Panc1 (cell line): ENCODE data around the gene SLC35A4. TPM values are rescaled to one million over a fixed set of nuclear protein-coding genes. Genes with fewer than 3 reads are reported as not detected.
A peak's percentile ranks its signal among the peaks of the same experiment; 100 is the strongest.

Source experiments
- ATAC-seq: fragments of 200-7000 bp; cut with Tn5 transposase; 2 replicates; pipeline ENCODE4 v1.9.1; 2020; ENCODE audit warnings: mild to moderate bottlenecking, moderate library complexity
- Bru-seq: library from RNA; stranded (reverse); fragments of 400-500 nt; gene quantifications from one replicate; lab custom pipeline; 2021; lab: Mats Ljungman, UMichigan
- BruChase-seq, 2 experiments: library from RNA; stranded (reverse); fragments of 400-500 nt; gene quantifications; one replicate each; lab custom pipeline; 2021; lab: Mats Ljungman, UMichigan
- BruUV-seq: library from RNA; stranded (reverse); fragments of 400-500 nt; replicated peaks from 2 replicates; lab custom pipeline; 2021; lab: Mats Ljungman, UMichigan
- CTCF ChIA-PET: fragments of 300-600 bp; sonication (Branson Sonifier 250); formaldehyde crosslinking; loops from one replicate; lab custom pipeline; 2022; ENCODE audit warnings: antibody characterized with exemption; lab: Charles Lee
- POLR2A ChIA-PET: fragments of 300-600 bp; sonication (Branson Sonifier 250); formaldehyde crosslinking; loops from one replicate; lab custom pipeline; 2022; ENCODE audit warnings: antibody characterized with exemption; lab: Charles Lee
- DNase-seq: peaks from one replicate; pipeline ENCODE4 v3.0.0-alpha.2; 2010; ENCODE audit warnings: low read depth, low spot score
- H3K27ac ChIP-seq: 2 replicates; pipeline ENCODE4 v1.5.1; 2011; ENCODE audit warnings: mild to moderate bottlenecking, low read length, inconsistent platforms
- H3K27me3 ChIP-seq: fragments of 200-500 bp; sonication (Bioruptor generic); 2 replicates; pipeline ENCODE4 v1.6.0; 2014; ENCODE audit warnings: low read length, inconsistent platforms; ENCODE audit not compliant: control insufficient read depth, insufficient read depth
- H3K36me3 ChIP-seq: fragments of 200-500 bp; sonication (Bioruptor generic); 2 replicates; pipeline ENCODE4 v1.5.1; 2014; ENCODE audit warnings: inconsistent platforms, mild to moderate bottlenecking, low read length, moderate library complexity; ENCODE audit not compliant: control insufficient read depth, insufficient read depth
- H3K4me1 ChIP-seq: 2 replicates; pipeline ENCODE4 v1.5.1; 2011; ENCODE audit warnings: inconsistent platforms, mild to moderate bottlenecking, low read length, moderate library complexity; ENCODE audit not compliant: control insufficient read depth, insufficient read depth
- H3K4me3 ChIP-seq, 2 experiments: 2 replicates each; pipeline ENCODE4 v1.5.1; 2011 to 2012; ENCODE audit warnings: low read depth in 2 of 2, low read length in 2 of 2, mild to moderate bottlenecking in 2 of 2, inconsistent platforms in 1 of 2, moderate library complexity in 1 of 2
- H3K9me3 ChIP-seq: fragments of 200-500 bp; sonication (Bioruptor generic); 2 replicates; pipeline ENCODE4 v1.5.1; 2014; ENCODE audit warnings: low read depth, mild to moderate bottlenecking, inconsistent platforms, low read length, moderate library complexity; ENCODE audit not compliant: control insufficient read depth, insufficient read depth
- POLR2AphosphoS5 ChIP-seq: IDR thresholded peaks from 2 replicates; pipeline ENCODE4 v1.6.1; 2012; ENCODE audit warnings: mild to moderate bottlenecking, low read depth, low read length, moderate library complexity
- SIN3A ChIP-seq: IDR thresholded peaks from 2 replicates; pipeline ENCODE4 v1.6.1; 2012; ENCODE audit warnings: low read depth, mild to moderate bottlenecking, low read length, moderate library complexity, borderline replicate concordance; ENCODE audit not compliant: insufficient read depth
- TCF7L2 ChIP-seq: IDR thresholded peaks from 2 replicates; pipeline ENCODE4 v1.6.1; 2011; ENCODE audit warnings: mild to moderate bottlenecking, low read depth, low read length, inconsistent platforms
- in situ Hi-C: cut with HindIII; loops from 2 replicates; pipeline ENCODE4 v1.10.0; 2016; ENCODE audit warnings: low sequenced_read_pairs, low pct_unique_long_range_greater_than_20kb
- intact Hi-C: fragments of 100-400 bp; cut with micrococcal nuclease; formaldehyde crosslinking; loops from one replicate; pipeline ENCODE4 v1.10.0; 2022; ENCODE audit not compliant: unreplicated experiment
- long read RNA-seq: library from polyadenylated mRNA; unstranded; transcript quantifications from one replicate; pipeline ENCODE4 v2.0.0, GENCODE V29; 2021; ENCODE audit not compliant: unreplicated experiment
- polyA plus RNA-seq: library from polyadenylated mRNA; unstranded; fragments of >200 nt; gene quantifications from one replicate; pipeline ENCODE4 v1.2.1, GENCODE V29; 2012; ENCODE audit warnings: missing spikeins; ENCODE audit not compliant: insufficient read length
- total RNA-seq: library from RNA; stranded (reverse); gene quantifications from one replicate; pipeline ENCODE4 v1.2.1, GENCODE V29; 2021; ENCODE audit not compliant: unreplicated experiment
- TF ChIP-seq, protein P1 (sequence below), 2 experiments: IDR thresholded peaks; 2 replicates each; pipeline ENCODE4 v1.6.1; 2011 to 2012; ENCODE audit warnings: low read depth in 2 of 2, control low read depth in 1 of 2, low read length in 1 of 2, mild to moderate bottlenecking in 1 of 2, moderate library complexity in 1 of 2; ENCODE audit not compliant: insufficient read depth in 1 of 2
- TF ChIP-seq, protein P2 (sequence below): fragments of 450-650 bp; IDR thresholded peaks from 2 replicates; pipeline ENCODE4 v1.5.1; 2017; ENCODE audit warnings: mild to moderate bottlenecking

SLC35A4 gene, protein sequence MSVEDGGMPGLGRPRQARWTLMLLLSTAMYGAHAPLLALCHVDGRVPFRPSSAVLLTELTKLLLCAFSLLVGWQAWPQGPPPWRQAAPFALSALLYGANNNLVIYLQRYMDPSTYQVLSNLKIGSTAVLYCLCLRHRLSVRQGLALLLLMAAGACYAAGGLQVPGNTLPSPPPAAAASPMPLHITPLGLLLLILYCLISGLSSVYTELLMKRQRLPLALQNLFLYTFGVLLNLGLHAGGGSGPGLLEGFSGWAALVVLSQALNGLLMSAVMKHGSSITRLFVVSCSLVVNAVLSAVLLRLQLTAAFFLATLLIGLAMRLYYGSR
- 96.7 TPM for total RNA-seq
- polyA plus RNA-seq, result 96.7 TPM
- percentile 83 among the genes with signal in this experiment for Bru-seq, nascent RNA
- percentile 94 among the genes with signal in this experiment for BruChase-seq, experiment 1, labeled RNA remaining after a 2-hour chase
- BruChase-seq, experiment 2, labeled RNA remaining after a 6-hour chase, result percentile 98 among the genes with signal in this experiment
- long read RNA-seq, transcript SLC35A4-201 (3 exons, 3,041 nt), result major isoform, 46 of 84 reads
- long read RNA-seq, partial matches to known transcripts, result 36 of 84 reads
- long read RNA-seq, other reads (novel, unspliced or antisense), result 0 of 84 reads

DNA sequence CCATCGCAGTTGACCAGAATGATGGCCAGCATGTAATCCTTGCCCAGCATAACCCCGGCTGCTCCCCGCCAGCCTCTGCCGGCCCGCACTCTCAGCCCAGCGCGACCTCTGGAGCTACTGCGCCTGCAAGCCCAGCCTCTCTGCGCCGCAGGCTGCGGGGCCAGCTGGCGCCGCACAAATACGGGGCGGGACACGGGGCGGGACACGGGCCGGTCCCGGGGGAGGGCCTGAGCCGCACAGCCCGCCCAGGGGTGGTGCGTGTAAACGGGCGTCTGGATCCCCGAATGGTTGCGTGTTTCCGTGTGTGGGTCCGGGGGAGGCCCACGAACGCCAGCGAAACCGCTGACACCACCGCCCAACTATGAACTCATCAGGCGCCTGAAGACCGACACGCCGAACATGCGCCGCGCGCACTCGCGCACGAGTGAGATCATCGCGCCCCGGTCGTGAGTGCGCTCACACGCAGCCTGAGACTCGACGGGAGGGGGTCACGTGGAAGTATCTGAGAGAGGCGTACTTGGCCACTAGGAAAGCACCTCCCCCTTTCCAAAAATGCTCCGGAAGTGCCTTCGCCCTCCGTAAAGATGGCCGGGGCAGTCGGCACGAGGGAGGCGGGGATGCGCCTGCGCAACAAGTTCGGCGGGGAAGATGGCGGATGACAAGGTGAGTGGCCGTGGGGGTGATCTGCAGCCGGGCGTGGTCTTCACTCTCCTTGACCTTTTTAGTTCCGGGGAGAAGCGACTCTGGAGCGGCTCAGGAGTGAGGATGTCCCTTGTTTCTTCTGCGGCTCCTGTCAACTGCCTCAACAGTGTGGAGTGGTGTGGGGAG, at the start of gene SLC35A4, which contains the start of gene APBB3:
TSS of gene SLC35A4 (plus strand) at position 633 of the 828 bp plus-strand sequence. CDS start 2,342 bp downstream, outside the sequence.
TSS of gene APBB3 (minus strand) at position 403 of the 828 bp plus-strand sequence. CDS start at position 50, 353 bp downstream.
- CTCF ChIA-PET, result interaction anchor here (0.6 kb wide), 3 partner anchors 10 to 146 kb away, joined by 3 to 5 read pairs (median 3); no protein-coding TSS in a partner anchor
- peak; percentile 94 for ATAC-seq
- Histone ChIP-seq H3K4me1 (peaks cover 22% of the 10 kb centered on the region), H3K27me3 (no peaks in the 10 kb centered on the region), H3K36me3 (peaks cover 9% of the 10 kb centered on the region), H3K4me3 (peak within 1 kb of the TSS; percentile 89 to 98), H3K9me3 (no peaks in the 10 kb centered on the region), H3K27ac (peak within 1 kb of the TSS; percentile 99)
- DNase-seq, result peak; percentile 94
- no TSS peak for BruUV-seq
- POLR2A ChIA-PET, result interaction anchor here (0.6 kb wide), 3 partner anchors 11 to 157 kb away, joined by 4 to 5 read pairs (median 4); no protein-coding TSS in a partner anchor
- in situ Hi-C loops, result no loop called here
- intact Hi-C loops, result loop anchor here (5.0 kb wide), 1 partner anchor 73 kb away; the partner anchor contains the start of gene TMCO6
- TF ChIP-seq TCF7L2 (peak; percentile 39; the same call in 1 of the 2 replicates), POLR2AphosphoS5 (peak; percentile 93), SIN3A (peak; percentile 34; the same call in 1 of the 2 replicates)
- TF ChIP-seq, protein P1, sequence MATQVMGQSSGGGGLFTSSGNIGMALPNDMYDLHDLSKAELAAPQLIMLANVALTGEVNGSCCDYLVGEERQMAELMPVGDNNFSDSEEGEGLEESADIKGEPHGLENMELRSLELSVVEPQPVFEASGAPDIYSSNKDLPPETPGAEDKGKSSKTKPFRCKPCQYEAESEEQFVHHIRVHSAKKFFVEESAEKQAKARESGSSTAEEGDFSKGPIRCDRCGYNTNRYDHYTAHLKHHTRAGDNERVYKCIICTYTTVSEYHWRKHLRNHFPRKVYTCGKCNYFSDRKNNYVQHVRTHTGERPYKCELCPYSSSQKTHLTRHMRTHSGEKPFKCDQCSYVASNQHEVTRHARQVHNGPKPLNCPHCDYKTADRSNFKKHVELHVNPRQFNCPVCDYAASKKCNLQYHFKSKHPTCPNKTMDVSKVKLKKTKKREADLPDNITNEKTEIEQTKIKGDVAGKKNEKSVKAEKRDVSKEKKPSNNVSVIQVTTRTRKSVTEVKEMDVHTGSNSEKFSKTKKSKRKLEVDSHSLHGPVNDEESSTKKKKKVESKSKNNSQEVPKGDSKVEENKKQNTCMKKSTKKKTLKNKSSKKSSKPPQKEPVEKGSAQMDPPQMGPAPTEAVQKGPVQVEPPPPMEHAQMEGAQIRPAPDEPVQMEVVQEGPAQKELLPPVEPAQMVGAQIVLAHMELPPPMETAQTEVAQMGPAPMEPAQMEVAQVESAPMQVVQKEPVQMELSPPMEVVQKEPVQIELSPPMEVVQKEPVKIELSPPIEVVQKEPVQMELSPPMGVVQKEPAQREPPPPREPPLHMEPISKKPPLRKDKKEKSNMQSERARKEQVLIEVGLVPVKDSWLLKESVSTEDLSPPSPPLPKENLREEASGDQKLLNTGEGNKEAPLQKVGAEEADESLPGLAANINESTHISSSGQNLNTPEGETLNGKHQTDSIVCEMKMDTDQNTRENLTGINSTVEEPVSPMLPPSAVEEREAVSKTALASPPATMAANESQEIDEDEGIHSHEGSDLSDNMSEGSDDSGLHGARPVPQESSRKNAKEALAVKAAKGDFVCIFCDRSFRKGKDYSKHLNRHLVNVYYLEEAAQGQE (IDR thresholded peaks at IDR 0.05; ENCODE audit: insufficient read depth in 1 of 2, low read depth in 2 of 2, low read length in 1 of 2), result no peak
- TF ChIP-seq, protein P2, sequence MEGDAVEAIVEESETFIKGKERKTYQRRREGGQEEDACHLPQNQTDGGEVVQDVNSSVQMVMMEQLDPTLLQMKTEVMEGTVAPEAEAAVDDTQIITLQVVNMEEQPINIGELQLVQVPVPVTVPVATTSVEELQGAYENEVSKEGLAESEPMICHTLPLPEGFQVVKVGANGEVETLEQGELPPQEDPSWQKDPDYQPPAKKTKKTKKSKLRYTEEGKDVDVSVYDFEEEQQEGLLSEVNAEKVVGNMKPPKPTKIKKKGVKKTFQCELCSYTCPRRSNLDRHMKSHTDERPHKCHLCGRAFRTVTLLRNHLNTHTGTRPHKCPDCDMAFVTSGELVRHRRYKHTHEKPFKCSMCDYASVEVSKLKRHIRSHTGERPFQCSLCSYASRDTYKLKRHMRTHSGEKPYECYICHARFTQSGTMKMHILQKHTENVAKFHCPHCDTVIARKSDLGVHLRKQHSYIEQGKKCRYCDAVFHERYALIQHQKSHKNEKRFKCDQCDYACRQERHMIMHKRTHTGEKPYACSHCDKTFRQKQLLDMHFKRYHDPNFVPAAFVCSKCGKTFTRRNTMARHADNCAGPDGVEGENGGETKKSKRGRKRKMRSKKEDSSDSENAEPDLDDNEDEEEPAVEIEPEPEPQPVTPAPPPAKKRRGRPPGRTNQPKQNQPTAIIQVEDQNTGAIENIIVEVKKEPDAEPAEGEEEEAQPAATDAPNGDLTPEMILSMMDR, result no peak

DNA sequence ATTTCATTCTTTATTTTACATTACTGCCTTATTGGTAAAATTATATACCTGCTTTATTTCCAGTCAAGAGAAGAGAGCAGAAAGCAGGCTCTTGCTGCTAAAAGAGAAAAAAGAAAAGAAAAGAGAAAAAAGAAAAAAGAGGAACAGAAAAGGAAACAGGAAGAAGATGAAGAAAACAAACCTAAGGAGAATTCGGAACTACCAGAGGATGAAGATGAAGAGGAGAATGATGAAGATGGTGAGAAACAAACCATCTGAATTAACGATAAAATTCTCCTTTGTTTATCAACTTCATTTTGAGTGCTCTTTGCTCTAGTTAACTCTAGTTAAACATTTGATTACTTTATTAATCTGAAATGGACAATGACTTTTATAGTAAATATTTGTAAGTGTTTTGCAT, 40.6 kb upstream of the SLC35A4 start:
- Histone ChIP-seq H3K36me3 (peaks cover 44% of the 10 kb centered on the region), H3K27me3 (no peaks in the 10 kb centered on the region), H3K4me3 (no peak overlapping the region), H3K4me1 (no peaks in the 10 kb centered on the region), H3K9me3 (no peaks in the 10 kb centered on the region), H3K27ac (no peak overlapping the region)
- intact Hi-C loops, result no loop called here
- no TSS peak for BruUV-seq
- DNase-seq (no peak), ATAC-seq (no peak)
- ChIA-PET POLR2A (no interaction called here), CTCF (no interaction called here)
- TF ChIP-seq, protein P2, result no peak
- TF ChIP-seq TCF7L2 (no peak), SIN3A (no peak), POLR2AphosphoS5 (no peak)
- TF ChIP-seq, protein P1 (IDR thresholded peaks at IDR 0.05; ENCODE audit: insufficient read depth in 1 of 2, low read depth in 2 of 2, low read length in 1 of 2), result no peak
- in situ Hi-C loops, result no loop called here
